ENCODE data around the gene C6orf58.

DNA sequence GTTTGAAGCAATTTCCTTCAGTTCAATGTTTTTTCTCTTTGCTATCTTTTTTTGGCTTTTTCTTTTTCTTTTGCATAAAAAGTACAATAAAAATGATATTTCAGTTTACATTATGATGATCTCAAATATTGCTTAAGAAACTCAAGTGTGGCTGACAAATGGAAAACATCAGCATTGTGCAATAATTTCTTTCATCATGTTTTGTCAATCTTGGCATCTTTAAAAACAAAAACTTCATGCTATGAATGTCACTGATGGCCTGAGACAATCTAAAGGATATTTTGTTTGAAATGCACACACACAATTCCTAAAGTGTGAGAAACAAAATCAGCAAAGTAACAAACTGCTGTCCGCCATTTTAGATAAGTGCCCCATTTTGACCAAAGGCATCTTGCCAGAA lies 44.0 kb upstream of the C6orf58 start:
- TF ChIP-seq, protein P1, sequence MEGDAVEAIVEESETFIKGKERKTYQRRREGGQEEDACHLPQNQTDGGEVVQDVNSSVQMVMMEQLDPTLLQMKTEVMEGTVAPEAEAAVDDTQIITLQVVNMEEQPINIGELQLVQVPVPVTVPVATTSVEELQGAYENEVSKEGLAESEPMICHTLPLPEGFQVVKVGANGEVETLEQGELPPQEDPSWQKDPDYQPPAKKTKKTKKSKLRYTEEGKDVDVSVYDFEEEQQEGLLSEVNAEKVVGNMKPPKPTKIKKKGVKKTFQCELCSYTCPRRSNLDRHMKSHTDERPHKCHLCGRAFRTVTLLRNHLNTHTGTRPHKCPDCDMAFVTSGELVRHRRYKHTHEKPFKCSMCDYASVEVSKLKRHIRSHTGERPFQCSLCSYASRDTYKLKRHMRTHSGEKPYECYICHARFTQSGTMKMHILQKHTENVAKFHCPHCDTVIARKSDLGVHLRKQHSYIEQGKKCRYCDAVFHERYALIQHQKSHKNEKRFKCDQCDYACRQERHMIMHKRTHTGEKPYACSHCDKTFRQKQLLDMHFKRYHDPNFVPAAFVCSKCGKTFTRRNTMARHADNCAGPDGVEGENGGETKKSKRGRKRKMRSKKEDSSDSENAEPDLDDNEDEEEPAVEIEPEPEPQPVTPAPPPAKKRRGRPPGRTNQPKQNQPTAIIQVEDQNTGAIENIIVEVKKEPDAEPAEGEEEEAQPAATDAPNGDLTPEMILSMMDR (IDR thresholded peaks at IDR 0.05), result no peak
- TF ChIP-seq POLR2A (IDR thresholded peaks at IDR 0.05), result no peak

Data from right lobe of liver (tissue), 4 donors.